HG02759 (cell line): ENCODE data around the gene BBIP1.
A peak's percentile ranks its signal among the peaks of the same experiment; 100 is the strongest.

Experiments used
- ATAC-seq: cut with Tn5 transposase; IDR thresholded peaks from one replicate; pipeline ENCODE4 v1.9.1; 2021; ENCODE audit warnings: mild to moderate bottlenecking, moderate library complexity; ENCODE audit not compliant: unreplicated experiment

The BBIP1 gene

DNA sequence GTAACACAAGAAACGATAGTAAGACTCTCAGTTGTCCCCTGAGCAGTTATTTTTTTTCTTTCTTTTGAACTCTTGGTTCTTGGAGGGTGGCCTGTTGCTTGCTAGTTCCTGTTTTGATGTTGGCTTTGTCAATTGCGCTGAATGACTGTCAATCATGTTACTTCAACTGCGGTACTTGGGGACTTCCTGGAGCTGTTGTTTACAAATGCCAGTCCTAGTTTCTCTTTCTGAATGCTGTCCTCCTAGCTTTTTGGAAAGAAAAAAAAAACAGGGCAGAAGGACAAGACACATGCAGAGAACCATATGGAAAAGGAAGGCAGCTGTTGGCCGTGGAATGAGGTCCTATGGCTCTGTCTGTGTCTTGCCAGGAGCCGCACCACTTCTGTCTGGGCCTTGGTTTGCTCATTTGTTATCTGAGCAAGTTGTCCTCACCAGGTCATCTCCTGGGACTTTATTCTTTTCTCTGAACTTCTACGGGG, 54.3 kb downstream of the BBIP1 start:
- peak; percentile 57 for ATAC-seq

DNA sequence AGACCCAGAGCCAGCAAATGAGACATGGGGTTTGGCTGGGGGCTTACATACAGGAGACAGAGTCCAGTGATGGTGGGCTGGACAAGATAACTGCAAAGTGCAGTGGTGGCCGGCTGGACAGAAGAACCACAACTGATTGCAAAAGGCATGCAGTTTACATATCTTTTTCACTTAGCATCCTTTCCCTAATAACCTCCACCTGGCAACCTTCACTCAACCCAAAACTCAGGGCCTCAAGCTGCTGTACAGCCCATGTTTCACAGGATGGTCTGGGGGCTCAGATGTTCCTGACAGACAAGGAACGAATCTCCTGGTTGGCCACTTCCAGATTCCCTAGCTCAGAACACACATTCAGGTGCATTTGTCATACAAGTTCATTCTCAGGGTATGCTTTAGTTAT, 55.0 kb downstream of the BBIP1 start:
- no peak for ATAC-seq

DNA sequence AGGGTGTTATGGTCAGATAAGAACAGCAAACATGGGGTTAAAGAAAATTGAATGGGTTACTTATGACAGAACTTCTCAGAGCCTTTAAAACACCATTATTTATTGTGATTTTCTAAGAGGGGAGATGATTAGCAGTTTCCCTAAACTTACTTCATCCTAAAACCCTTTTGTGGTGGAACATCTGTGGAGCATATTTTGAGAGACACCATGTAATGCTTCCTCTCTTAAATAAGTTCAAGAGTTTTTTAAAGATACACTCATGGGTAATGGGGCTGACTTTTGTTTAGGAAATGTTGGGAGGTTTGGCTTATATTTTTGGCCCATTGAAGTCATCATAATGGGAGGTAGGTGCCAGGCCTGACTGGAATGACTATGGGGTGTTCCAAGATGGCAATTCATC, 55.6 kb downstream of the BBIP1 start:
- no peak for ATAC-seq

DNA sequence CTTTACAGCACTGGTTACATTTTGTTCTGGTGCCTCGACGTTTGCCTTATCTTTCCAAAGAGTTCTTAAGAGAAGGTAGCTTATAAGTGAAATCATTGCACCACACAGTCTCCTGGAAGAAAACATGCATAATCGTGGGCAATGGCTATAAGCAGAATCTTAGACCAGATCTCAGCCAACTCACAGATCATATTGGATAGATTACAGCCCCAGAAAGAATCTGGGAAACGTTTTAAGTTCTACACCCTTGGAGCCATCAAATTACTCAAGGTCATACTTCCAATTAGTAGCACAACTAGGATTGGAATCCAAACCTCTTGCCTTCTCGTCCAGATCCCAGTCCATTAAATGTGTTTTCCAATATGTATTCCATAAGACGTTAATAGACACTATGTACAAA, 56.0 kb downstream of the BBIP1 start:
- no peak for ATAC-seq

DNA sequence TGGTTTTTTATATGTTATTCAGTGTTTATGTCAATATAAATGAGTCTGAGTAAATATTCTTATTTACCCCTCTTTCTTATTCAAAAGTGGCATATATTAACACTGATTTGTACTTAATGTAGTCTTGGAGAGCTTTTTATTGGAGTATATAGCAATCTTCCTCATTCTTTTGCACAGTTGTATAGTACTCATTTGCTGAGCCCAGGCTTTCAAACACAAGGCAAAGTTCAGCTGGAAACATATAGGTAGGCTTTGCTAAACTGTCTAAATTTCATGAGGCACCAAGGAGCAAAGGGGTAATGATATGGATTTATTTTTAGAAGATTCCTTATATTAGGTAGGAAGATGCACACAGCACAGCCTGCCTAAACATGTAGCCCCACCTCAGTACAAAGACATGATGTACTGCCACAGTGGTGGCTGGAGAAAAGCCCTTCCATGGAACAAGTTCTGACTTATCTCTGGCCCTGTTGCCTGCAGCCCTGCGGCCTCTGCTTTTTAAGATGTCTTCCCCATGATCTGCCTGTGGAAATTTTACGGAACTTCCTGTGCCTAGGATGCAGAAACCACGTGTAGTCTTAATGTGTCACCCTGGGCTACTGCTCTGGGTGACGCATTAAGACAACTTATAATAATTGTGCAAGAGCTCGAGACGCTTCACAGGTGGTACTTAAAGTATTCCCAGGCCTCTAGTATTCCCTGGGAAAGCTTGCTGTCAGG, 56.9 kb downstream of the BBIP1 start:
- ATAC-seq, result no peak

DNA sequence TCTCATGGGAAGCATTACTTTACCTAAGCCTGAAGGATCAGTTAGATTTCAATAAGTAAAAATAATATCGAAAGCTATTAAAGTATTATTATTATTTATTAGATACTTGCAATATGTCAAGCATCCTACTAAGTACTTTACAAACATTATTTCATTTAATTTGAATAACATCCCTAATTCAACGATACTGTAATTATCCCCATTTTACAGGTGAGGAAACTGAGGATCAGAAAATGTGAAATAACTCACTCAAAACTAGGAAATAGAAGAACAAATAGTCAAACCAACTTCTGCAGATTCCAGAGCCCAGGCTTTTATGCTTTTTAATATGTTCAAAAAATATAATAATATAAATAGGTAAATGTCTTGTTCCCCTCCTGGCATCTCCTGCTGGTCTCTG, 57.5 kb downstream of the BBIP1 start:
- no peak for ATAC-seq

DNA sequence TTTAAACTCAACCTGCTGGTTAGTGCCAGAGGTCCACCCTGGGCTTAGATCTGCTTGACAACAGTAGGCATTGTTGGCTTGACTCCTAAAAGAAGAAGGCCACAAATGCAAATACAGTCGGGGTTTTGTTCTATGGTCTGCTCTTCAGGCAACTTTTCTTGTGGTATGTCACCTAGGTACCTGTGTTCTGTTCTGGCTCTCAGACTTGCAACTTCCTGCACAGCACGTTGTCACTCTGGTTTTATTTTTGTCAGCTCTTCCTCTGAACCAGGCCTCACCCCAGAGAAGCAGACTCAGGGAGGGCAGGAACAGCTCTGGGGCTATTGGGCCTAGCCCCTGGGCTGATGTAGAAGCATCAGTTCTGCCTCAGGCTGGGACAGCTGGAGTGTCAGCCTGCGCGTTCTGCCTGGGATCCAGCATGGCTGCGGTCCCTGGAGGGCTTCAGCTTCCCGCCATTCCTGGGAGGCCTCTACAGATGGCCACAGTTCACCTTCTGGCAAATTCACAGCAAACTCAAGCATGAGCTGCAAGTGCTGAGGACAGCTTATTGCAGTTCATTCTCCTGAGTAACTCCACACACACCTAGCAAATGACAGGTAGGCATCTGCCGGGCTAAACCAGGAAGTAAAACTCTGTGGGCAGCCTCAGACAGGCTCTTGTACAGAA, 58.3 kb downstream of the BBIP1 start:
- peak; percentile 56 for ATAC-seq

DNA sequence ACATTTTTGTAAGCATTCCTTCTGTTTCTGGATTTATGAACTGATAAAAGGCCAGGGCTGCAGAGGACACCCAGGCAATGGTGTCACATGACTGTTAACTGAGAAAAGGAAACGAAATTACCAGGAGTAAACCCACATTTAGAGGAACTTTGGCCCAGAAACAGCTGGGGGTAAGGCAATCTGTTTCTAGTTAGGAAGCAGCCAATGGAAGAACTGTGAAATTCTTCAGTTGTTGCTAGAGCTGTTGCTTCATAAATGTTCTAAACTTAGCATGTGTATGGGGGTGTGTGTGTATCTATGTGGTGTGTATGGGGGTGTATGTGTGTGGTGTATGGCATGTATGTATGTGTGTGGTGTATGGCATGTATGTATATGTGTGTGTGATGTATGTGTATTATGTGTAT, 59.0 kb downstream of the BBIP1 start:
- ATAC-seq, result no peak

DNA sequence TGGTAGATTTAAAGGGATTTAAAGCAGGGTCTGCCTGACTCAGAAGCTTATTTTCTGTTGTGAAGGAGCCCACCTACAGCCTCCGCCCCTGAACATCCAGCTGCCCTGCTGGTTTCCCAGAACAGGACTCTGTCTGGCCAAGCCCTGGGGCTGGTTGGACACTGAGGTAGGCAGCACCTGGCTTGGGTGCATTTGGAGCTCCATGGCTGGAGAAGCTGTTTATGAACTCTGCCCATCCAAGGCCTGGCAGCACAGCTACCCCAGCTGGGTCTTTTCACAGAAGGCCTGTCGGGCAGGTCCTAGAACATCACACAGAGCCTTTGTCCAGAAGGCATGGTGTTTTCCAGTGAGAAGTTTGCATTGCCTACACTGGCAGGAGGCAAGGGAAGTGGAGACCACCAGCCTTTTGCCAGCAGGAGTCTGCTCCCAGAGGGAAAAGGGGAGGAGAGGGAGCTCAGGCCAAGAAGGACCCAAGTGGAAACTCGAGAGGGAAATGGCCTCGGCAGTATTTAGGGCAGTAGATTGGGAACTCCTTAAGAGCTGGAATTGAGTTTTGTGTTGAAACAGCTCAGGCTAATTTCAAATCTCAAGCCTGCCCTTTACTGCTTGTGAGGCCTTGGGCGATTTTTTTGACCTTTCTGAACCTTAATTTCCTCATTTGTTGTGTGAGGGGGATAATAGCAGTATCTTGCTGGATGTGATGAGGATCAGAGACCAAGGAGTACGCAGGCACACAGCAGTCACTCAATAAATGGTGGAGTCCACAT, 59.6 kb downstream of the BBIP1 start:
- no peak for ATAC-seq

DNA sequence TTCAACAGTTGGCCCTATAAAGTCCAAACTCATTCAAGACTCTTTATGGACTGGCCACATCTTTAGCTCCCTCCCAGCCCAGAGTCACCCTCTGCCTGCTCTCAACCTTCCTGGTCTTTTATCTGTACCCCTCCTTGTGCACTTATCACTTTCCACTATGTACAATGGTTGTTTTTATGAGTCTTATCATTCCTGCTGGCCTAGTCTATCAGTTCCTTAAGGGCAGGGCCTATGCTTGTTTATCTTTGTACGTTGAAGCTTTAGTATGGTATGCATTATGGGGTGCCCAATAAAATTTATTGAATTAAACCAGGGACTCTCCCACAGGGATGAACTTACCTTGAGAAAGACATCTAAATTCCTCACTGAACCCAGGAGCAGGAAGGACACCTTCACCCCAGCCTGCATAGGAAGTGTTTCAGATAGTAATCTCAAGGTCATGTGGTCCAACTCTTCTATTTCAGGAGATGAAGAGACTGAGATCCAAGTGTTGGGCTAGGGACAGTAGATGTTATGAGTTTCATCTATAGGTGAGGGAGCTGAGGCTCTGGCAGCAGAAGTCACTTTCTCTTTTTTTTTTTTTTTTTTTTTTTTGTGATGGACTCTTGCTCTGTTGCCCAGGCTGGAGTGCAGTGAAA, 60.6 kb downstream of the BBIP1 start:
- no peak for ATAC-seq

DNA sequence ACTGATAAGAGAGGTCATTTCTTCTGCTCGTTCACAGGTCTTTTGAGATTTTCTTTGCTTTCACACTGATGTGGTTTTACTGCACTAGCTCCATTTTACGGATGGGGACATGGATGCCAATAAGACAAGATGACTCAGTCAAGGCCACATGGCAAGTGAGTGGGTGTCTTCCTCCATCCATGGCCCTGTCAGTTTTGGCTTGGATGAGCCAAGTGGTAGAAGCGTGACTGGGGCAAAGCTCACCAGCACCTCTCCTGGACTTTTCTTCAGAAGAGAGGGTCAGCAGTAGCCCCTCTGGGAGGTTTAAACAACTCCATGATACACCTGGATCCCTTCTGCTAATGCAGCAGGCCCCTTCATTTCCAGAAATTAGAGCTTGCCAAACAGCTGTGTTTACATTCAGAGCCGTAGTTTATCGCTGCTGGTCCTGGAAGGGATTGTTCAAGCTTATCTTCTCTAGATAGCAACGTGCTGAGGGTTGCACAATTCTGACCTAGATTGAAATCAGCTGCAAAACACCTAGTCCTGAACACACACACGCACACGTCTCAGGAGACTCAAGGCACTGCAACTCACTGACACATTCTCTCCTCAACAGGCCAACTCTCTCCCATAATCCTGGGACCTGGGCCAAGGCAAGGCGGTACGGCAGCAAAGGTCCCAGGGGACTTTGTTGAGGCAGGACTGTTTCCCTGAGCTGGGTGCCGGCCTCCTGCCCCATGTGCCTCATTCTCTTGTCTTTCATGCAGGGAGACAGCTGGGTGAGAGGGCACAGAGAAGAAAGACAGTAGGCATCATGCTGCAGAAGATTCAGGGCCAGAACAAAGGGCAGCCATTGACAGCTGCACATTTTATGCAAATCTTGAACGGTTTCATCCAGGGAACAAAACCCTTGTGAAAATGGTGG, 61.5 kb downstream of the BBIP1 start:
- ATAC-seq, result peak; percentile 38

DNA sequence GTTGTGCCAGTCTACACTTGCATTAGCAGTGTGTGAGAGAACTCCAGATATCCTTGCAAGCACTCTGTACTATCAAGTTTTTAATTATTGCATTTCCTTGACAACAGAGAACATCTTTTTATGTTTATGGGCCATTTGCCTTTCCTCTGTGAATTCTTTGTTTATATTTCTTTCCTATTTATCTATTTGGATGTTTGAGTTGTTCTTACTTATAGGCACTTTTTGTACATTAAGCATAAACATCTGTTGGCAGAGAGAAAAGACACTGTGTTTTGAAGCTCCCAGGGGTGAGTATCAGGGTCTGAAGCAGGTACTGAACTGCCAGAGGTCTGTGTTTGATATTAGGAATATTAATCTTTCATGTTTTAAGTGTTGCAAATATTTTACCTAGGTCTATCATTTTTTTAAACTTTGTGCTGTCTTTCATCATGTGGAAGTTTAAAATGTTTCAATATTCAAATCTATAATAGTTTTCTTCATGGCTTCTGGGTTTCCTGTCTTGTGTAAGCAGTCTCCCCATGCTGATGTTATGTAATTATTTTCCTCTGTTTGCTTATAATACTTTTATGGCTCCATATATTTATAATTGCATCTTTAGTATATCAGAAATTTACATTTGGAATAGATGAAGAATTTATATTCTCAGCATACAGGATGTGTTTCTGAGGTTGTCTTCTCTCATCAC, 64.9 kb downstream of the BBIP1 start:
- ATAC-seq, result no peak

DNA sequence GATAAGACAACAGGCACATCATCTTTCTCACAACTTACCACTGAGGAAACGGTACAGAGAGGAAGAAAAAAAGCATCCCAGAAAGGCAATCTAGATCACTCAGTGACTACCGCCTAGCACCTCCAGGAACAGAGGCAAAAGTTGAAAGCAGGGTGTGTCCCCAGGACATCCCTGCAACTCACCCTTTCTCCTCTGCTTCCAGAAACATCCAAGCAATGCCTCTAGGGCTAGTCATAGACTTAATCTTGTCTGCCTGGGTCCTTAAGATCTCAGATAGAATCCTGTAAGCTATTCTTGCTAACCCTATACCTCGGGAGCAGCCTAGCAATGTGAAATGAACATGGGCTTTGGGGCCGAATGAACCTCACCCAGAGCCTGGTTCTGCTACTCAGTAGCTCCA, 66.0 kb downstream of the BBIP1 start:
- ATAC-seq, result no peak

DNA sequence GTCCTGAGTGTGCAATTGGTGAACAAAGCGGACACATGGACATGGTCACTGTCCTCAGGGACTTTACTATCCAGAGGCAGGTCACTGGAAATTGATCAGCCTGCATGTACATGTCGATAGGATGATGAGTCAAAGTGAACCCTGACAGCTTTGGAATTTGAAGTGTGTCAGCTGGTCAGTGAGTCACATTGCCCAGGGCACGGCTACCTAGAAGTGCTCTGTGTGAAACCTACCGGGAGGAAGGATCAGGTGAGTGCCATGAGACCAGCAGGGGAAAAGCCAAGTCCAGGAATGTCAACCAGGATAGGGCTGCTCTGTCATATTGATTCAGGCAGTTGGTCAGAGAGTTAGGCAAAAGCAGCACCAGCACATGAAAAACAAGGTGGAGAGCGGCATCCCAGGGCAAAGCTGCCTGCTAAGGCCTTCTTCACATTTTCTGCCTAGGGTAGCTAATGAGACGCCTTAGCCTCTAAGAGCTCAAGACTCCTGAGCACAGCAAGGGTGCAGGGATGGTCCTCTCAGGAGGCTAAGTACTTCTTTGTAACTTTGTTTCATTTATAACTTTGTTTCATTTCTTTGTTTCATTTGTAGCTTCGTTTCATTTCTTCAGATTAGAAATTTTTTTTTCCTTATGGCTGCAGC, 66.6 kb downstream of the BBIP1 start:
- no peak for ATAC-seq

DNA sequence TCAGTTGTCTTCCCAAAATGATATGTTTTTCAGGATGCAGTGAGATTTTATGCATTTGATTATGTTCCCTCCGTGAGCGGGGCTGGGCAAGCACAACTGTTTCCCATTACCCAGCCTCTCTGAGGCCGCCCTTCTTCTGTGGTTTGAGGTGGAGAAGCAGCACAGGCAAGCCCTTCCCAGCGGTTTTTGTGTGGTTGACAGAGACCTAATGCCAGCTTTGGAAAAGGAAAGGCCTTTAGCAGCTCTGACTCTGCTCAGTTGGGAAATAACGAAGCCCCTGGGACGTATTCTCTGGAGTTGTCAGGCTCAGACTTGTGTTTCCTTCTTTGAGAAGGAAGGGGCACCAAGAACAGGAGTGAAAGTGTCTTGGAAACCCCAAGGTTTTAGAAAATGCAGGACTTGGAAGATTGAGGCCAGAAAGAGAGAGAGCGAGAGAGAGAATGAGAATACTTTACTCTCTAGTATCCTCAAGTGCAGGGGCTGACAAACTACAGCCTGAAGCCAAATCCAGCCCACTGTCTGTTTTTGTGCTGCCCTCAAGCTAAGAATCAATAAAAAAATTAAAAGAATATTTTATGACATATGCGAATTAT, 67.9 kb downstream of the BBIP1 start:
- ATAC-seq, result no peak

DNA sequence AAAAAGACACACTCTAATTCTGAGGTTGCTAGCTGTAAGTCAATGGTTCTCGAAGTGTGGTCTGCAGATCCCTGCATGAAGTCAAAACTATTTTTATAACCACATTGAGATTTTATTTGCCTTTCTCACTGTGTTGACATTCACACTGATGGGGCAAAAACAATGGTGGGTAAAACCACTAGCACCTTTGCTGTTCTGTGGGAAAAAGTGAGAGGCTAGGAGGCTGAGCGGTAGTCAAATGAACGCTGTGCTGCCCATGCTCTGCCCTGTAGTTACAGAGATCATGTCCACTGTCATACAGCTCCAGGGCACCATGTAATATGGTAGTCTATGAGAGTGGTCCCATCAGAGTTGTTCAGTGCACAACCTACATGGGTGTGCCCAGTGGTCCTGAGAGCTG, 68.9 kb downstream of the BBIP1 start:
- no peak for ATAC-seq
